Activated B cell treated with CpG ODN at 0.5 μM for 24 hours (primary cell): ENCODE results near the gene ZNF709. TPM values are rescaled to one million over a fixed set of nuclear protein-coding genes. Genes with fewer than 3 reads are reported as not detected.
"Not testable (repeated sequence)": the region's sequence is repeated elsewhere in the genome, so short reads cannot be mapped to it uniquely, and the experiment has no call there.

ENCODE experiments used
- ATAC-seq: fragments of 200-7000 bp; cut with Tn5 transposase; one replicate; pipeline ENCODE4 v1.10.0; 2021; ENCODE audit warnings: low read depth, mild to moderate bottlenecking, moderate library complexity
- CTCF ChIA-PET: fragments of 350-600 bp; sonication (Branson Sonifier 250); formaldehyde crosslinking; loops from one replicate; lab custom pipeline; 2021; ENCODE audit warnings: antibody characterized with exemption; lab: Charles Lee
- POLR2A ChIA-PET: fragments of 350-600 bp; sonication (Branson Sonifier 250); formaldehyde crosslinking; loops from one replicate; lab custom pipeline; 2021; ENCODE audit warnings: antibody characterized with exemption; lab: Charles Lee
- DNase-seq: peaks from one replicate; pipeline ENCODE4 v3.0.0; 2022
- H3K27ac Mint-ChIP-seq: one replicate; pipeline ENCODE4 v1.8.0; 2020; ENCODE audit warnings: mixed read lengths
- H3K27me3 Mint-ChIP-seq: one replicate; pipeline ENCODE4 v1.8.0; 2021; ENCODE audit warnings: mixed read lengths
- H3K36me3 Mint-ChIP-seq: one replicate; pipeline ENCODE4 v1.8.0; 2021; ENCODE audit warnings: low read depth, mixed read lengths
- H3K4me1 Mint-ChIP-seq: one replicate; pipeline ENCODE4 v1.8.0; 2021; ENCODE audit warnings: mixed read lengths
- H3K4me3 Mint-ChIP-seq: one replicate; pipeline ENCODE4 v1.8.0; 2020; ENCODE audit warnings: mild to moderate bottlenecking, mixed read lengths
- H3K9me3 Mint-ChIP-seq: one replicate; pipeline ENCODE4 v1.8.0; 2020; ENCODE audit warnings: mixed read lengths
- intact Hi-C: fragments of 100-400 bp; cut with micrococcal nuclease; formaldehyde crosslinking; loops from one replicate; pipeline ENCODE4 v1.15.1; 2024
- total RNA-seq: library from RNA; stranded (reverse); gene quantifications from 2 replicates; pipeline ENCODE4 v1.2.3, GENCODE V29; 2022
- TF ChIP-seq, protein P1 (sequence below): fragments of 200-600 bp; IDR thresholded peaks from one replicate; pipeline ENCODE4 v1.8.0; 2022; ENCODE audit warnings: antibody characterized with exemption, mild to moderate bottlenecking

The ZNF709 gene
- total RNA-seq, 1 donor from 2014 or later, result 6.4 TPM

DNA sequence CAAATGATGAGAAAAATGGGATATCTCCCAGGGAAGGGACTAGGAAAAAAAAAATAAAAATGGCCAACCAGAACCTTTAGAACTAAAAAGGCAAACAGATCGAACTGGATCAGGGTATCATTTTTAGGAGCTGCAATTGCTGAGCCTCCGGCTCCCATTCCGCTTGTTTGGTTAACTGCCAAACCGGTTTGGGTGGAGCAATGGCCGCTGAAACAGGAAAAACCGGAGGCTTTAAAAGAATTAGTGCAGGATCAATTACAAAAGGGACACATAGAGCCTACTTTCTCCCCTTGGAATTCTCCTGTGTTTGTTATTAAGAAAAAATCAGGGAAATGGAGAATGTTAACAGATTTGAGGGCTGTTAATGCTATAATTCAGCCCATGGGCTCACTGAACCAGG lies 31.1 kb downstream of the ZNF709 start:
- no peaks in the 10 kb centered on the region for H3K4me1 Mint-ChIP-seq
- CTCF ChIA-PET, result no interaction called here
- TF ChIP-seq, protein P1, sequence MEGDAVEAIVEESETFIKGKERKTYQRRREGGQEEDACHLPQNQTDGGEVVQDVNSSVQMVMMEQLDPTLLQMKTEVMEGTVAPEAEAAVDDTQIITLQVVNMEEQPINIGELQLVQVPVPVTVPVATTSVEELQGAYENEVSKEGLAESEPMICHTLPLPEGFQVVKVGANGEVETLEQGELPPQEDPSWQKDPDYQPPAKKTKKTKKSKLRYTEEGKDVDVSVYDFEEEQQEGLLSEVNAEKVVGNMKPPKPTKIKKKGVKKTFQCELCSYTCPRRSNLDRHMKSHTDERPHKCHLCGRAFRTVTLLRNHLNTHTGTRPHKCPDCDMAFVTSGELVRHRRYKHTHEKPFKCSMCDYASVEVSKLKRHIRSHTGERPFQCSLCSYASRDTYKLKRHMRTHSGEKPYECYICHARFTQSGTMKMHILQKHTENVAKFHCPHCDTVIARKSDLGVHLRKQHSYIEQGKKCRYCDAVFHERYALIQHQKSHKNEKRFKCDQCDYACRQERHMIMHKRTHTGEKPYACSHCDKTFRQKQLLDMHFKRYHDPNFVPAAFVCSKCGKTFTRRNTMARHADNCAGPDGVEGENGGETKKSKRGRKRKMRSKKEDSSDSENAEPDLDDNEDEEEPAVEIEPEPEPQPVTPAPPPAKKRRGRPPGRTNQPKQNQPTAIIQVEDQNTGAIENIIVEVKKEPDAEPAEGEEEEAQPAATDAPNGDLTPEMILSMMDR, result no peak

DNA sequence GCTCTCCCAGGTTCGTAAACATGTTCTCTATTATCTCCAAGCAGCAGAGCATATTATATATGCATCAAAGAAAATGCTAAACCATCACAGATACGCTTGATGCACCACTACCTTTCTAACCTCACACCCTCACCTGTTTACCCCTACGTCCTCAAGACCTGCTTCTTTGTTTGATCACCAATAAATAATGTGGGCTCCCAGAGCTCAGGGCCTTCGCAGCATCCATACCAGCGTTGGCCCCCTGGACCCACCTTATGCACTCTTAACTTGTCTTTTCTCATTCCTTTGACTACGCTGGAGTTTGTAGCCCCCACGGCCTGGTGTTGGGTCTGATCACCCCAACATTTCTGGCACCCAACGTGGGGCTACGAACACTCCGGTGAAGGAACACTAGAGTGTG lies 33.8 kb downstream of the ZNF709 start:
- no peak overlapping the region for H3K4me3 Mint-ChIP-seq
- H3K4me1 Mint-ChIP-seq, result no peaks in the 10 kb centered on the region
- H3K27me3 Mint-ChIP-seq, result no peaks in the 10 kb centered on the region
- CTCF ChIA-PET, result no interaction called here
- ATAC-seq, result no peak
- H3K9me3 Mint-ChIP-seq, result peaks cover 15% of the 10 kb centered on the region
- intact Hi-C loops, result no loop called here
- POLR2A ChIA-PET, result no interaction called here
- no peak overlapping the region for H3K27ac Mint-ChIP-seq
- peaks cover 23% of the 10 kb centered on the region for H3K36me3 Mint-ChIP-seq
- DNase-seq, result no peak
- TF ChIP-seq, protein P1, result no peak

More for the DNA sequence above, 31.1 kb downstream of the ZNF709 start:
- DNase-seq, result no peak
- no peak for ATAC-seq
- POLR2A ChIA-PET, result no interaction called here
- Mint-ChIP-seq H3K9me3 (peaks cover 16% of the 10 kb centered on the region), H3K4me3 (no peak overlapping the region), H3K36me3 (peaks cover 34% of the 10 kb centered on the region), H3K27ac (no peak overlapping the region), H3K27me3 (no peaks in the 10 kb centered on the region)
- intact Hi-C loops, result no loop called here

- no peak for DNase-seq
- ChIA-PET POLR2A (no interaction called here), CTCF (no interaction called here)
These were observed 35.8 kb downstream of the ZNF709 start for GRCh38 chr19:12448808-12449207.

DNA sequence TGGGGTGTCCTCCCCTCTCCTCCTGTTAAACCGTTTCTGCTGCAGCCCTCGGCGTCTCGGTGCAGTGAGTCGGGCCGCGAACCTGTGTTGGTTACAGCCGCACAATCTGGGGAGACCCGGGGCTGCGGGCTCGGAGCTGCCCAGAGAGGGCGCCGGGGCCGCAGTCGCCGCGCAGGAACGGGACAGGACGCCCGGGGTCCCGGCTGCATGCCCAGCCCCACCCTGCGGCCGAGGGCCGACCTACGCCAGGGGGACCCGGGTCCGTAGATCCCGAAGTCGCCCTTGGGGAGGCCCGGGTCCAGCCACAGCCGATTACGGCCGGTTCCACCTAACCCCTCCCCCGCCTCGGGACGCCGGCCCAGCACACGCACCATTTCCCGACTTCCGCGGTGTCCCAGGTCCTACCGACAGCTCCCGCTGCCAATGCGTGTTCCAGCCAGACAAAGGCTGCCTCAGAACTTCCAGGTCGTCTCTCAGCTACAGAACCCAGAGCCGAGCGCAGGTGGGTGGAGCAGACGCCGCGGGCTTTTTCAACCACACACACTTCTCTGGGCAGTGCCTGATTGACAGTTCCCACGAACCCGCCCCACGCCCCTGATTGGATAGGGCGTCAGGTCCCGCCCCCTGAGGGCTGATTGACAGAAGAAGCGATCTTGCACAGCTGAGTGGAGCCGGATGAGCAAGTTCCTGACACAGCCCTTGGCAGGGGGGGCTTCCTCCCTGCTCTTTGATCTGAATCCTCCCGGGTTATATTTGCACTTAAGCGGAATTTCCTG lies 43.9 kb downstream of the ZNF709 start, which contains the start of gene ZNF443:
ZNF443 (minus strand) TSS at position 481 of the 776 bp plus-strand sequence; CDS start at position 374, 107 bp downstream.
- TF ChIP-seq, protein P1, result no peak
- DNase-seq (peak; percentile 98), ATAC-seq (peak; percentile 95)
- peaks cover 13% of the 10 kb centered on the region for H3K9me3 Mint-ChIP-seq
- intact Hi-C loops, result loop anchor here (1.0 to 2.0 kb wide), 7 partner anchors 39 to 592 kb away; partner anchors contain the start of genes ZNF439, ZNF44, ZNF442 and ZNF563
- peaks cover 27% of the 10 kb centered on the region for H3K4me1 Mint-ChIP-seq
- peak within 1 kb of the TSS; percentile 89 for H3K27ac Mint-ChIP-seq
- POLR2A ChIA-PET, result interaction anchor here (0.5 to 2.0 kb wide), 18 partner anchors 13 to 1723 kb away, joined by 3 to 14 read pairs (median 4); partner anchors contain the start of genes ZNF433, ZNF44, ZNF442 and ZNF563
- no peaks in the 10 kb centered on the region for H3K27me3 Mint-ChIP-seq
- peaks cover 7% of the 10 kb centered on the region for H3K36me3 Mint-ChIP-seq
- peak within 1 kb of the TSS; percentile 100 for H3K4me3 Mint-ChIP-seq
- CTCF ChIA-PET, result no interaction called here

More at GRCh38 chr19:12448808-12449207, 35.8 kb downstream of the ZNF709 start:
- Mint-ChIP-seq H3K4me1 (no peaks in the 10 kb centered on the region), H3K9me3 (peaks cover 15% of the 10 kb centered on the region), H3K36me3 (peaks cover 18% of the 10 kb centered on the region), H3K27ac (no peak overlapping the region), H3K4me3 (no peak overlapping the region), H3K27me3 (no peaks in the 10 kb centered on the region)
- no peak for ATAC-seq
- intact Hi-C loops, result no loop called here
- TF ChIP-seq, protein P1, result no peak

- peak; percentile 21 for DNase-seq
- Mint-ChIP-seq H3K4me1 (peaks cover 27% of the 10 kb centered on the region), H3K9me3 (peaks cover 13% of the 10 kb centered on the region), H3K27ac (peak overlapping the region; percentile 69), H3K4me3 (peak overlapping the region; percentile 100)
- POLR2A ChIA-PET, result interaction anchor here (0.5 to 2.0 kb wide), 9 partner anchors 14 to 404 kb away, joined by 3 to 10 read pairs (median 5); partner anchors contain the start of genes ZNF433, ZNF442, ZNF563 and ZNF709
- CTCF ChIA-PET, H3K27me3 Mint-ChIP-seq, H3K36me3 Mint-ChIP-seq: not testable (repeated sequence)
- peak; percentile 16 for ATAC-seq
- intact Hi-C loops, result loop anchor here (1.0 to 2.0 kb wide), 5 partner anchors 45 to 146 kb away; partner anchors contain the start of genes ZNF44, ZNF442, ZNF563 and ZNF709
These were observed 44.7 kb downstream of the ZNF709 start for GRCh38 chr19:12439686-12440540.

- H3K4me1 Mint-ChIP-seq, DNase-seq, H3K27ac Mint-ChIP-seq, H3K27me3 Mint-ChIP-seq, intact Hi-C loops, H3K4me3 Mint-ChIP-seq, CTCF ChIA-PET, ATAC-seq, POLR2A ChIA-PET: not testable (repeated sequence)
- Mint-ChIP-seq H3K9me3 (peaks cover 17% of the 10 kb centered on the region), H3K36me3 (peaks cover 38% of the 10 kb centered on the region)
These were observed 53.8 kb downstream of the ZNF709 start for GRCh38 chr19:12430726-12431299.
